OCI-LY7 (cell line): ENCODE results near the gene NUB1.

ENCODE experiments used
- EZH2phosphoT487 ChIP-seq: fragments of 200-600 bp; sonication (generic); IDR thresholded peaks from 2 replicates; pipeline ENCODE4 v1.6.1; 2018; ENCODE audit warnings: low read depth, borderline replicate concordance, mild to moderate bottlenecking, mixed run types, antibody characterized with exemption, low read length, moderate library complexity, mixed read lengths
- TF ChIP-seq, protein P1 (sequence below): fragments of 200-600 bp; sonication (generic); conservative IDR thresholded peaks from 2 replicates; pipeline ENCODE4 v1.5.1; 2014; ENCODE audit warnings: mild to moderate bottlenecking, antibody characterized with exemption, low read length, moderate library complexity, mixed read lengths

DNA sequence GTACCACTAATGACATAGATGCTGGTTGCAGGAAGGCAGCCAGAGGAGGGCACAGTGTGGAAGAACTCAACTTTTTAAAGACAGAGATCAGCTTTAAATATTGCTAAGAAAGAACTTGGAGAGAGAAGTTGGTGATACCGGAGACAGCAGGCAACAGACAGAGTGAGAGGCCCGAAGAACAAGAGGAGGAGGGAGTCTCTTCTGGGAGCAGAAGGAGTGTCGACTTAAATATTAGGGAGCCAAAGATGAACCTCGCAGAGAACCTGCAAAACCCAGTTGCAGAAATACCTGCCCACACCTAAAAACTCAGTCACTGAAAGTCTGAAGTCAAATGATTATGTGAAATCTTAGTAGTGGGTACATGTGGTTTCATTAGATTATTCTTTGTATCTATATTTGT lies 71.6 kb downstream of the NUB1 start:
- TF ChIP-seq, protein P1, sequence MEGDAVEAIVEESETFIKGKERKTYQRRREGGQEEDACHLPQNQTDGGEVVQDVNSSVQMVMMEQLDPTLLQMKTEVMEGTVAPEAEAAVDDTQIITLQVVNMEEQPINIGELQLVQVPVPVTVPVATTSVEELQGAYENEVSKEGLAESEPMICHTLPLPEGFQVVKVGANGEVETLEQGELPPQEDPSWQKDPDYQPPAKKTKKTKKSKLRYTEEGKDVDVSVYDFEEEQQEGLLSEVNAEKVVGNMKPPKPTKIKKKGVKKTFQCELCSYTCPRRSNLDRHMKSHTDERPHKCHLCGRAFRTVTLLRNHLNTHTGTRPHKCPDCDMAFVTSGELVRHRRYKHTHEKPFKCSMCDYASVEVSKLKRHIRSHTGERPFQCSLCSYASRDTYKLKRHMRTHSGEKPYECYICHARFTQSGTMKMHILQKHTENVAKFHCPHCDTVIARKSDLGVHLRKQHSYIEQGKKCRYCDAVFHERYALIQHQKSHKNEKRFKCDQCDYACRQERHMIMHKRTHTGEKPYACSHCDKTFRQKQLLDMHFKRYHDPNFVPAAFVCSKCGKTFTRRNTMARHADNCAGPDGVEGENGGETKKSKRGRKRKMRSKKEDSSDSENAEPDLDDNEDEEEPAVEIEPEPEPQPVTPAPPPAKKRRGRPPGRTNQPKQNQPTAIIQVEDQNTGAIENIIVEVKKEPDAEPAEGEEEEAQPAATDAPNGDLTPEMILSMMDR: no peak
- TF ChIP-seq EZH2phosphoT487: no peak
